B cell (primary cell): ENCODE data around the gene TTC21B. TPM values are rescaled to one million over a fixed set of nuclear protein-coding genes. Genes with fewer than 3 reads are reported as not detected.

ENCODE experiments used
- ATAC-seq: fragments of 200-7000 bp; cut with Tn5 transposase; one replicate; pipeline ENCODE4 v1.10.0; 2021; ENCODE audit warnings: low read depth, mild to moderate bottlenecking, moderate number of reproducible peaks, moderate library complexity
- CTCF ChIA-PET: fragments of 350-600 bp; sonication (Branson Sonifier 250); formaldehyde crosslinking; loops from one replicate; lab custom pipeline; 2021; ENCODE audit warnings: antibody characterized with exemption, inconsistent platforms; lab: Charles Lee
- POLR2A ChIA-PET: fragments of 350-600 bp; sonication (Branson Sonifier 250); formaldehyde crosslinking; loops from one replicate; lab custom pipeline; 2021; ENCODE audit warnings: antibody characterized with exemption; lab: Charles Lee
- DNase-seq: peaks from one replicate; pipeline ENCODE4 v3.0.0; 2013
- H2AFZ ChIP-seq: 2 replicates; pipeline ENCODE4 v1.6.1; 2012; ENCODE audit warnings: mild to moderate bottlenecking, low read depth, low read length; ENCODE audit not compliant: insufficient read depth, poor library complexity, severe bottlenecking
- H3K27ac ChIP-seq, 2 donors: 1 replicate in 1 of 2; 2 replicates in 1 of 2; pipeline ENCODE4 v1.5.1; 2012 to 2013; ENCODE audit warnings: low read length in 2 of 2, mild to moderate bottlenecking in 2 of 2, moderate library complexity in 1 of 2
- H3K27me3 ChIP-seq, 4 experiments: fragments of 200-600 bp in 1 of 4; sonication (generic) in 1 of 4; replicated peaks in 1 of 4; 1 replicate in 2 of 4; 2 replicates in 2 of 4; pipeline versions ENCODE4 v1.6.1 to v1.7.0; 2013 to 2016; ENCODE audit warnings: low read length in 3 of 4, mild to moderate bottlenecking in 2 of 4, mixed read lengths in 1 of 4, moderate library complexity in 1 of 4; ENCODE audit not compliant: insufficient read depth in 4 of 4, control insufficient read depth in 3 of 4; ENCODE audit errors: control extremely low read depth in 1 of 4
- H3K36me3 ChIP-seq, 2 experiments: replicated peaks in 1 of 2; 1 replicate in 1 of 2; 2 replicates in 1 of 2; pipeline versions ENCODE4 v1.6.1 to v1.7.1; 2013; ENCODE audit warnings: low read length in 1 of 2; ENCODE audit not compliant: insufficient read depth in 2 of 2, control insufficient read depth in 1 of 2; ENCODE audit errors: control extremely low read depth in 1 of 2, extremely low read depth in 1 of 2
- H3K4me1 ChIP-seq, 2 donors: fragments of 200-600 bp in 1 of 2; sonication (generic) in 1 of 2; 1 replicate in 1 of 2; 2 replicates in 1 of 2; pipeline versions ENCODE4 v1.5.1 to v1.6.1; 2013 to 2017; ENCODE audit warnings: low read length in 2 of 2; ENCODE audit not compliant: control insufficient read depth in 2 of 2, insufficient read depth in 2 of 2
- H3K4me2 ChIP-seq: replicated peaks from 2 replicates; pipeline ENCODE3; 2012; ENCODE audit warnings: mild to moderate bottlenecking, low read depth, low read length; ENCODE audit not compliant: poor library complexity, severe bottlenecking
- H3K4me3 ChIP-seq, 5 experiments: fragments of 200-600 bp in 1 of 5; sonication (generic) in 1 of 5; 1 replicate in 3 of 5; 2 replicates in 2 of 5; pipeline versions ENCODE4 v1.5.1 to v1.7.0; 2011 to 2016; ENCODE audit warnings: low read length in 4 of 5, mild to moderate bottlenecking in 4 of 5, low read depth in 2 of 5, control low read depth in 1 of 5, moderate library complexity in 1 of 5; ENCODE audit not compliant: insufficient read depth in 1 of 5; ENCODE audit errors: control extremely low read depth in 1 of 5, extremely low read depth in 1 of 5
- H3K79me2 ChIP-seq: fragments of 200-600 bp; sonication (generic); one replicate; pipeline ENCODE4 v1.6.0; 2016; ENCODE audit warnings: low read length; ENCODE audit not compliant: control insufficient read depth, insufficient read depth
- H3K9ac ChIP-seq: fragments of 200-600 bp; sonication (generic); 2 replicates; pipeline ENCODE4 v1.6.1; 2017; ENCODE audit warnings: mild to moderate bottlenecking, low read length, moderate library complexity
- H3K9me3 ChIP-seq, 3 donors: one replicate each; pipeline versions ENCODE4 v1.6.1 to v1.7.1; 2013; ENCODE audit warnings: low read length in 2 of 3; ENCODE audit not compliant: control insufficient read depth in 2 of 3, insufficient read depth in 1 of 3; ENCODE audit errors: control extremely low read depth in 1 of 3
- H4K20me1 ChIP-seq: 2 replicates; pipeline ENCODE4 v1.6.0; 2012; ENCODE audit warnings: mild to moderate bottlenecking, low read length; ENCODE audit not compliant: insufficient read depth, control insufficient read depth, poor library complexity, severe bottlenecking
- H3K27ac Mint-ChIP-seq: one replicate; pipeline ENCODE4 v1.8.0; 2021; ENCODE audit warnings: mixed read lengths
- H3K27me3 Mint-ChIP-seq: one replicate; pipeline ENCODE4 v1.8.0; 2021; ENCODE audit warnings: mixed read lengths
- H3K4me1 Mint-ChIP-seq: one replicate; pipeline ENCODE4 v1.8.0; 2021; ENCODE audit warnings: mixed read lengths
- H3K4me3 Mint-ChIP-seq: one replicate; pipeline ENCODE4 v1.8.0; 2021; ENCODE audit warnings: mixed read lengths
- H3K9me3 Mint-ChIP-seq: one replicate; pipeline ENCODE4 v1.8.0; 2022; ENCODE audit warnings: mixed read lengths; ENCODE audit not compliant: insufficient read depth
- CTCF ChIP-seq: fragments of 200-600 bp; IDR thresholded peaks from one replicate; pipeline ENCODE4 v1.8.0; 2022; ENCODE audit warnings: antibody characterized with exemption, mild to moderate bottlenecking
- EZH2 ChIP-seq: IDR thresholded peaks from 2 replicates; pipeline ENCODE4 v1.6.1; 2012; ENCODE audit warnings: borderline replicate concordance, low read depth, mild to moderate bottlenecking, moderate library complexity, low read length; ENCODE audit not compliant: insufficient read depth, poor library complexity, severe bottlenecking
- WGBS: methylation state at CpG from one replicate; pipeline ENCODE4 v1.1.5; 2013; ENCODE audit warnings: missing lambda C conversion rate; ENCODE audit not compliant: insufficient coverage; 5-methylcytosine and 5-hydroxymethylcytosine counted together
- intact Hi-C: fragments of 100-400 bp; cut with micrococcal nuclease; formaldehyde crosslinking; loops from one replicate; pipeline ENCODE4 v1.10.0; 2022
- polyA plus RNA-seq: library from polyadenylated mRNA; depleted of rRNA; stranded (reverse); fragments of >200 nt; gene quantifications from 2 replicates; pipeline ENCODE4 v1.2.3, GENCODE V29; 2012
- total RNA-seq, 2 donors: library from RNA; stranded (reverse); fragments of 120-200 nt in 1 of 2; gene quantifications; 1 replicate in 1 of 2; 2 replicates in 1 of 2; pipeline versions ENCODE4 v1.2.3 to v1.2.4, GENCODE V29; 2013 to 2022

Gene TTC21B
- total and polyA plus RNA-seq, 2 donors (not counting 1 experiment from before 2014, with no cell fraction given), result 11.5 to 41.5 TPM

- H3K4me1 Mint-ChIP-seq, result no peaks in the 10 kb centered on the region
- Histone ChIP-seq H3K27me3 (no peaks in the 10 kb centered on the region), H3K36me3 (no peaks in the 10 kb centered on the region), H3K79me2 (no peaks in the 10 kb centered on the region), H2AFZ (no peak overlapping the region), H3K9me3 (no peaks in the 10 kb centered on the region), H4K20me1 (no peaks in the 10 kb centered on the region), H3K4me1 (no peaks in the 10 kb centered on the region), H3K4me3 (no peak overlapping the region), H3K27ac (no peak overlapping the region), H3K9ac (no peak overlapping the region), H3K4me2 (no peak overlapping the region)
- no peak overlapping the region for H3K27ac Mint-ChIP-seq
- no peak for ATAC-seq
- TF ChIP-seq EZH2, result no peak
- no peak for TF ChIP-seq CTCF
- DNase-seq, result no peak
- no peaks in the 10 kb centered on the region for H3K9me3 Mint-ChIP-seq
- CTCF ChIA-PET, result interaction anchor here (1.6 kb wide), 1 partner anchor 35 kb away, joined by 4 read pairs; no protein-coding TSS in a partner anchor
- POLR2A ChIA-PET, result no interaction called here
- intact Hi-C loops, result loop anchor here (10.0 kb wide), 1 partner anchor 45 kb away; the partner anchor contains the start of gene GALNT3
- H3K4me3 Mint-ChIP-seq, result no peak overlapping the region
- WGBS, result 80% methylated on average over 1 of the region's 2 CpGs
- H3K27me3 Mint-ChIP-seq, result no peaks in the 10 kb centered on the region
Measured at GRCh38 chr2:165839610-165840009, 114.0 kb downstream of the TTC21B start.

DNA sequence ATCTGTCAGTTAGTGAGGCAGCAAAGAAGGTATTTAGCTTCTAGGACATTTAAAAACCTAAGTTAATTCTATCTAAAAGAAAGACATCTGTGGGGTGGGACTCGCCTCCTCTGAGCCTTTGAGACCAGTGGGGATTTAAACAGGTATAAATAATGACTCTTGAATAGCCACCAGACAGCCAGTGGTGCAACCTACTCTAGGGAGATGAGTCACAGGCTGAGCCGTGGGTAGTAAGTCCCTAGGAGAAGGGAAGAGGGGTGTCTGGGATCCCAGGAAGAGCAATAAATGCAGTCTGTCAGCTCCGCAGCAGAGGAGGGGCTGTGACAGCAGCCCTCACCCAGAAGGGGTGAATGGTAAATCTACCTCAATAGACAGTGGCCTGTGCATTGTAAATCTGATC is 116.5 kb downstream of the TTC21B start:
- ATAC-seq (no peak), DNase-seq (no peak)
- Mint-ChIP-seq H3K4me3 (no peak overlapping the region), H3K9me3 (no peaks in the 10 kb centered on the region), H3K4me1 (no peaks in the 10 kb centered on the region), H3K27me3 (no peaks in the 10 kb centered on the region), H3K27ac (no peak overlapping the region)
- Histone ChIP-seq H3K36me3 (no peaks in the 10 kb centered on the region), H4K20me1 (no peaks in the 10 kb centered on the region), H3K79me2 (no peaks in the 10 kb centered on the region), H3K4me3 (no peak overlapping the region), H3K4me2 (no peak overlapping the region), H2AFZ (no peak overlapping the region), H3K27ac (no peak overlapping the region), H3K9me3 (no peaks in the 10 kb centered on the region), H3K4me1 (no peaks in the 10 kb centered on the region), H3K27me3 (no peaks in the 10 kb centered on the region), H3K9ac (no peak overlapping the region)
- WGBS, result 91% methylated on average over 1 of the region's 3 CpGs
- TF ChIP-seq EZH2 (no peak), CTCF (no peak)
- intact Hi-C loops, result no loop called here
- ChIA-PET POLR2A (no interaction called here), CTCF (no interaction called here)
